Urinary bladder (tissue), 4 donors: ENCODE results near the gene ABCA10. TPM values are rescaled to one million over a fixed set of nuclear protein-coding genes. Genes with fewer than 3 reads are reported as not detected.
"Not testable (repeated sequence)": the region's sequence is repeated elsewhere in the genome, so short reads cannot be mapped to it uniquely, and the experiment has no call there.

ENCODE experiments used
- DNase-seq: peaks from one replicate; pipeline ENCODE4 v3.0.0-alpha.2; 2015; ENCODE audit errors: extremely low spot score
- H3K27ac ChIP-seq: one replicate; pipeline ENCODE4 v1.5.1; 2013; ENCODE audit warnings: low read depth, mild to moderate bottlenecking, moderate library complexity
- H3K36me3 ChIP-seq: one replicate; pipeline ENCODE4 v1.6.1; 2013; ENCODE audit warnings: mild to moderate bottlenecking, moderate library complexity; ENCODE audit not compliant: insufficient read depth
- H3K4me1 ChIP-seq: one replicate; pipeline ENCODE4 v1.6.1; 2013; ENCODE audit warnings: mild to moderate bottlenecking, moderate library complexity; ENCODE audit not compliant: insufficient read depth
- H3K4me3 ChIP-seq: one replicate; pipeline ENCODE4 v1.5.1; 2013; ENCODE audit warnings: low read depth, low read length
- WGBS: extraction: QIAGEN DNeasy Blood & Tissue Kit; methylation state at CpG from one replicate; pipeline ENCODE4 v1.1.7; 2013; 5-methylcytosine and 5-hydroxymethylcytosine counted together
- polyA plus RNA-seq: library from polyadenylated mRNA; stranded (reverse); fragments of 200-250 nt; gene quantifications from one replicate; pipeline ENCODE4 v1.2.3, GENCODE V29; 2013
- total RNA-seq: library from RNA; depleted of rRNA; stranded (reverse); fragments of >200 nt; gene quantifications from one replicate; pipeline ENCODE4 v1.2.3, GENCODE V29; 2014
- donor health status: healthy with polysubstance abuse.
- donor health status: healthy.

The ABCA10 gene
- total and polyA plus RNA-seq, 2 donors: 3.3 to 40.4 TPM

- no peak overlapping the region for H3K27ac ChIP-seq
- WGBS: 90% methylated on average over 9 of the region's 9 CpGs
- no peaks in the 10 kb centered on the region for H3K4me1 ChIP-seq
Measured at GRCh38 chr17:69213059-69213813, 15.4 kb downstream of the ABCA10 start.

GRCh38 chr17:69208640-69209039 lies 20.0 kb downstream of the ABCA10 start:
- no peaks in the 10 kb centered on the region for H3K36me3 ChIP-seq
- no peak overlapping the region for H3K27ac ChIP-seq
- no peaks in the 10 kb centered on the region for H3K4me1 ChIP-seq
- no peak overlapping the region for H3K4me3 ChIP-seq
- DNase-seq: no peak
- 91% methylated on average over 2 of the region's 2 CpGs for WGBS

More at GRCh38 chr17:69213059-69213813, 15.4 kb downstream of the ABCA10 start:
- no peaks in the 10 kb centered on the region for H3K36me3 ChIP-seq
- no peak for DNase-seq
- no peak overlapping the region for H3K4me3 ChIP-seq

- DNase-seq: no peak
- H3K4me1 ChIP-seq: no peaks in the 10 kb centered on the region
- WGBS: 83% methylated on average over 4 of the region's 4 CpGs
- H3K4me3 ChIP-seq: no peak overlapping the region
- no peak overlapping the region for H3K27ac ChIP-seq
- H3K36me3 ChIP-seq: no peaks in the 10 kb centered on the region
Measured at GRCh38 chr17:69207151-69207550, 21.5 kb downstream of the ABCA10 start.

- Histone ChIP-seq H3K4me1 (no peaks in the 10 kb centered on the region), H3K27ac (no peak overlapping the region), H3K36me3 (no peaks in the 10 kb centered on the region), H3K4me3 (no peak overlapping the region)
- DNase-seq: no peak
- WGBS: 84% methylated on average over 6 of the region's 6 CpGs
Measured at GRCh38 chr17:69198238-69198637, 30.4 kb downstream of the ABCA10 start.

- H3K4me3 ChIP-seq, H3K4me1 ChIP-seq, H3K27ac ChIP-seq, DNase-seq, H3K36me3 ChIP-seq: not testable (repeated sequence)
- 97% methylated on average over 39 of the region's 40 CpGs for WGBS
Measured at GRCh38 chr17:69196105-69196653, 32.4 kb downstream of the ABCA10 start.

- no peaks in the 10 kb centered on the region for H3K4me1 ChIP-seq
- H3K27ac ChIP-seq: no peak overlapping the region
- no peak overlapping the region for H3K4me3 ChIP-seq
- H3K36me3 ChIP-seq: no peaks in the 10 kb centered on the region
- DNase-seq: no peak
Measured at GRCh38 chr17:69192754-69193153, 35.9 kb downstream of the ABCA10 start.

- Histone ChIP-seq H3K36me3 (no peaks in the 10 kb centered on the region), H3K27ac (no peak overlapping the region), H3K4me1 (no peaks in the 10 kb centered on the region), H3K4me3 (no peak overlapping the region)
- 73% methylated on average over 2 of the region's 2 CpGs for WGBS
- DNase-seq: no peak
Measured at GRCh38 chr17:69188796-69189195, 39.8 kb downstream of the ABCA10 start.

- Histone ChIP-seq H3K4me3 (no peak overlapping the region), H3K27ac (no peak overlapping the region), H3K36me3 (no peaks in the 10 kb centered on the region), H3K4me1 (no peaks in the 10 kb centered on the region)
- WGBS: 68% methylated on average over 1 of the region's 1 CpG
- no peak for DNase-seq
Measured at GRCh38 chr17:69188064-69188463, 40.6 kb downstream of the ABCA10 start.

- H3K36me3 ChIP-seq: no peaks in the 10 kb centered on the region
- no peak overlapping the region for H3K4me3 ChIP-seq
- DNase-seq: no peak
- H3K4me1 ChIP-seq: no peaks in the 10 kb centered on the region
- H3K27ac ChIP-seq: no peak overlapping the region
Measured at GRCh38 chr17:69187294-69187693, 41.3 kb downstream of the ABCA10 start.

- 69% methylated on average over 4 of the region's 4 CpGs for WGBS
- H3K4me1 ChIP-seq: peaks cover 2% of the 10 kb centered on the region
- H3K36me3 ChIP-seq: peaks cover 2% of the 10 kb centered on the region
- no peak overlapping the region for H3K4me3 ChIP-seq
- H3K27ac ChIP-seq: no peak overlapping the region
- DNase-seq: no peak
Measured at GRCh38 chr17:69179227-69179952, 49.2 kb downstream of the ABCA10 start.

- Histone ChIP-seq H3K4me1 (peaks cover 2% of the 10 kb centered on the region), H3K4me3 (no peak overlapping the region), H3K36me3 (peaks cover 2% of the 10 kb centered on the region), H3K27ac (no peak overlapping the region)
- no peak for DNase-seq
- WGBS: 94% methylated on average over 1 of the region's 1 CpG
Measured at GRCh38 chr17:69176457-69176795, 52.2 kb downstream of the ABCA10 start.

- Histone ChIP-seq H3K4me1 (peaks cover 2% of the 10 kb centered on the region), H3K36me3 (peaks cover 2% of the 10 kb centered on the region), H3K4me3 (no peak overlapping the region), H3K27ac (peak overlapping the region; percentile 50)
- WGBS: 79% methylated on average over 4 of the region's 4 CpGs
- no peak for DNase-seq
Measured at GRCh38 chr17:69175625-69176456, 52.8 kb downstream of the ABCA10 start.

GRCh38 chr17:69175262-69175624 lies 53.4 kb downstream of the ABCA10 start:
- 72% methylated on average over 4 of the region's 4 CpGs for WGBS
- DNase-seq: no peak
- no peak overlapping the region for H3K27ac ChIP-seq
- no peak overlapping the region for H3K4me3 ChIP-seq
- peaks cover 2% of the 10 kb centered on the region for H3K4me1 ChIP-seq
- H3K36me3 ChIP-seq: peaks cover 2% of the 10 kb centered on the region
